HepG2 (cell line): ENCODE measurements around the gene KLRF2. TPM values are rescaled to one million over a fixed set of nuclear protein-coding genes. Genes with fewer than 3 reads are reported as not detected.

Source experiments
- ATAC-seq: fragments of 200-7000 bp; cut with Tn5 transposase; 3 replicates; pipeline ENCODE4 v1.9.1; 2020; ENCODE audit warnings: mild to moderate bottlenecking, moderate library complexity
- BruUV-seq: library from RNA; stranded (reverse); fragments of 400-500 nt; replicated peaks from 2 replicates; lab custom pipeline; 2021; lab: Mats Ljungman, UMichigan
- CTCF ChIA-PET: fragments of 300-600 bp; formaldehyde crosslinking; extraction: SDS; loops from one replicate; lab custom pipeline; 2021; ENCODE audit warnings: low total read pairs, inconsistent platforms, low intra/inter-chr PET ratio; lab: Yijun Ruan, JAX
- POLR2A ChIA-PET: fragments of 350-600 bp; sonication (Branson Sonifier 250); formaldehyde crosslinking; loops from one replicate; lab custom pipeline; 2020; ENCODE audit warnings: antibody characterized with exemption, inconsistent platforms; lab: Yijun Ruan, JAX
- DNase-seq: peaks from one replicate; pipeline ENCODE4 v3.0.0-alpha.2; 2015; ENCODE audit warnings: low spot score
- FAIRE-seq: peaks from 3 replicates; lab custom pipeline; 2011; peaks lifted over from hg19 to GRCh38; lab: Jason Lieb, UNC
- H2AFZ ChIP-seq: one replicate; pipeline ENCODE4 v1.6.1; 2011; ENCODE audit warnings: low read length, inconsistent platforms
- H3K27ac ChIP-seq: fragments of 300-600 bp; 3 replicates; pipeline ENCODE4 v1.8.0; 2011; ENCODE audit warnings: mixed run types, mild to moderate bottlenecking, mixed read lengths, low read length, inconsistent platforms; ENCODE audit not compliant: insufficient read depth; ENCODE audit errors: extremely low read length
- H3K27me3 ChIP-seq, 2 experiments: fragments of 200-600 bp in 1 of 2; 2 replicates in 1 of 2; 3 replicates in 1 of 2; pipeline versions ENCODE4 v1.6.0 to v1.8.0; 2011; ENCODE audit warnings: low read length in 2 of 2, mild to moderate bottlenecking in 2 of 2, moderate library complexity in 2 of 2, inconsistent platforms in 1 of 2; ENCODE audit not compliant: insufficient read depth in 2 of 2, control insufficient read depth in 1 of 2
- H3K36me3 ChIP-seq, 2 experiments: fragments of 200-600 bp in 1 of 2; replicated peaks in 1 of 2; 2 replicates in 1 of 2; 3 replicates in 1 of 2; pipeline versions ENCODE4 v1.5.1 to v1.8.0; 2011; ENCODE audit warnings: low read length in 2 of 2, inconsistent platforms in 1 of 2; ENCODE audit not compliant: insufficient read depth in 2 of 2, control insufficient read depth in 1 of 2
- H3K4me1 ChIP-seq: 2 replicates; pipeline ENCODE4 v1.5.1; 2012; ENCODE audit warnings: low read length, inconsistent platforms; ENCODE audit not compliant: insufficient read depth
- H3K4me2 ChIP-seq: 2 replicates; pipeline ENCODE4 v1.6.0; 2011; ENCODE audit warnings: low read depth, low read length, inconsistent platforms
- H3K4me3 ChIP-seq, 3 experiments: fragments of 200-600 bp in 1 of 3; sonication (generic), shearing (Covaris generic) in 1 of 3; replicated peaks in 1 of 3; 2 replicates each; pipeline ENCODE4 v1.5.1; 2011 to 2016; ENCODE audit warnings: low read length in 3 of 3, inconsistent platforms in 2 of 3, low read depth in 2 of 3, mild to moderate bottlenecking in 2 of 3, control low read depth in 1 of 3, mixed read lengths in 1 of 3; ENCODE audit not compliant: insufficient read depth in 1 of 3
- H3K79me2 ChIP-seq: one replicate; pipeline ENCODE4 v1.6.1; 2011; ENCODE audit warnings: low read length, inconsistent platforms; ENCODE audit not compliant: insufficient read depth
- H3K9ac ChIP-seq: 2 replicates; pipeline ENCODE4 v1.6.0; 2011; ENCODE audit warnings: mild to moderate bottlenecking, low read depth, low read length, inconsistent platforms; ENCODE audit not compliant: insufficient read depth
- H3K9me3 ChIP-seq: 2 replicates; pipeline ENCODE4 v1.5.1; 2012; ENCODE audit warnings: mild to moderate bottlenecking, low read length
- H4K20me1 ChIP-seq: 2 replicates; pipeline ENCODE4 v1.6.0; 2011; ENCODE audit warnings: inconsistent platforms, mild to moderate bottlenecking, low read length, moderate library complexity; ENCODE audit not compliant: insufficient read depth
- AGO1 ChIP-seq: fragments of 200-400 bp; formaldehyde crosslinking; IDR thresholded peaks from 2 replicates; pipeline ENCODE4 v1.6.1; 2017; ENCODE audit warnings: mild to moderate bottlenecking, low read depth, low read length, moderate library complexity; ENCODE audit not compliant: poor library complexity, severe bottlenecking
- FIP1L1 ChIP-seq: fragments of 200-400 bp; formaldehyde crosslinking; IDR thresholded peaks from 2 replicates; pipeline ENCODE4 v1.6.1; 2018; ENCODE audit warnings: low read depth, mild to moderate bottlenecking, low read length, moderate library complexity, borderline replicate concordance; ENCODE audit not compliant: insufficient read depth
- FOXA3 ChIP-seq: IDR thresholded peaks from 2 replicates; pipeline ENCODE4 v1.6.1; 2016; ENCODE audit warnings: missing genetic modification reagents, missing compliant biosample characterization
- HOXD1 ChIP-seq: sonication (generic); formaldehyde crosslinking; IDR thresholded peaks from 2 replicates; pipeline ENCODE4 v1.5.0; 2020; ENCODE audit warnings: missing genetic modification reagents
- MED13 ChIP-seq: sonication (generic); formaldehyde crosslinking; IDR thresholded peaks from 2 replicates; pipeline ENCODE4 v1.5.0; 2020; ENCODE audit warnings: missing genetic modification reagents
- MXD1 ChIP-seq: sonication (generic); formaldehyde crosslinking; IDR thresholded peaks from 2 replicates; pipeline ENCODE4 v1.4.0; 2020; ENCODE audit warnings: mild to moderate bottlenecking, missing genetic modification reagents
- MXI1 ChIP-seq: IDR thresholded peaks from 3 replicates; pipeline ENCODE4 v1.6.1; 2012; ENCODE audit warnings: low read depth, low read length, inconsistent platforms, borderline replicate concordance
- NFAT5 ChIP-seq: sonication (generic); formaldehyde crosslinking; IDR thresholded peaks from 2 replicates; pipeline ENCODE4 v1.4.0; 2020; ENCODE audit warnings: missing genetic modification reagents
- RBM22 ChIP-seq: fragments of 200-400 bp; formaldehyde crosslinking; optimal IDR thresholded peaks from 2 replicates; pipeline ENCODE3; 2017; ENCODE audit warnings: mild to moderate bottlenecking, low read length, moderate library complexity
- SNRNP70 ChIP-seq: fragments of 200-400 bp; formaldehyde crosslinking; IDR thresholded peaks from 2 replicates; pipeline ENCODE4 v1.6.1; 2017; ENCODE audit warnings: mild to moderate bottlenecking, low read depth, low read length, moderate library complexity
- SOX6 ChIP-seq, 2 experiments: fragments of 450-650 bp in 1 of 2; sonication (generic) in 1 of 2; formaldehyde crosslinking in 1 of 2; IDR thresholded peaks; 2 replicates each; pipeline versions ENCODE4 v1.4.0 to v1.6.1; 2017 to 2020; ENCODE audit warnings: antibody characterized with exemption in 1 of 2, mild to moderate bottlenecking in 1 of 2, missing genetic modification reagents in 1 of 2
- SSRP1 ChIP-seq: IDR thresholded peaks from 2 replicates; pipeline ENCODE4 v1.6.1; 2016; ENCODE audit warnings: control low read depth
- ZNF709 ChIP-seq: sonication (generic); formaldehyde crosslinking; IDR thresholded peaks from 2 replicates; pipeline ENCODE4 v1.5.0; 2020; ENCODE audit warnings: mild to moderate bottlenecking, missing genetic modification reagents
- ZNF790 ChIP-seq: sonication (generic); formaldehyde crosslinking; IDR thresholded peaks from 2 replicates; pipeline ENCODE4 v1.8.0; 2022; ENCODE audit warnings: missing genetic modification reagents, mild to moderate bottlenecking, borderline replicate concordance
- WGBS: methylation state at CpG from one replicate; pipeline ENCODE4 v1.1.6; 2017; ENCODE audit warnings: low lambda C conversion rate; 5-methylcytosine and 5-hydroxymethylcytosine counted together
- in situ Hi-C: cut with HindIII; loops from 2 replicates; pipeline ENCODE4 v1.10.0; 2017; ENCODE audit warnings: low pct_unique_long_range_greater_than_20kb; ENCODE audit not compliant: extremely low pct_ligation_motif_present
- intact Hi-C: fragments of 100-400 bp; cut with micrococcal nuclease; formaldehyde crosslinking; loops from one replicate; pipeline ENCODE4 v1.10.0; 2022; ENCODE audit not compliant: unreplicated experiment
- polyA plus RNA-seq, 8 experiments: library from polyadenylated mRNA; depleted of rRNA in 3 of 8; stranded (reverse) in 7 of 8; unstranded in 1 of 8; fragments of >200 nt; fragmentation: Illumina TruSeq in 4 of 8; extraction: Trizol in 4 of 8; gene quantifications; 2 replicates each; pipeline versions ENCODE4 v1.2.1 to v1.2.3, GENCODE V29; 2011 to 2016; ENCODE audit warnings: low read depth in 4 of 8, missing spikeins in 1 of 8, mixed read lengths in 1 of 8; ENCODE audit not compliant: insufficient read depth in 1 of 8
- total RNA-seq, 5 experiments: library from RNA; depleted of rRNA; stranded (reverse); fragments of >200 nt; fragmentation: Illumina TruSeq; extraction: Trizol; gene quantifications; 2 replicates each; pipeline ENCODE4 v1.2.3, GENCODE V29; 2016; ENCODE audit warnings: low read depth in 1 of 5
- TF ChIP-seq, protein P1 (sequence below): conservative IDR thresholded peaks from 2 replicates; pipeline ENCODE4 v1.6.1; 2018; ENCODE audit warnings: missing genetic modification reagents
- TF ChIP-seq, protein P2 (sequence below): sonication (generic); formaldehyde crosslinking; IDR thresholded peaks from 2 replicates; pipeline ENCODE4 v1.4.0; 2020; ENCODE audit warnings: missing genetic modification reagents

Gene KLRF2
- total and polyA plus RNA-seq, 2 of the 13 experiments (the other 11 are each of a cell fraction or from before 2014, with no cell fraction given), result not detected

GRCh38 chr12:9897535-9897934 lies 16.2 kb downstream of the KLRF2 start:
- H3K79me2 ChIP-seq, result no peaks in the 10 kb centered on the region
- peaks cover 6% of the 10 kb centered on the region; the same call in 1 of the 2 replicates for H3K9me3 ChIP-seq
- no peak for DNase-seq
- H3K4me2 ChIP-seq, result no peak overlapping the region
- CTCF ChIA-PET, result no interaction called here
- no peak overlapping the region for H3K27ac ChIP-seq
- no peak overlapping the region for H3K9ac ChIP-seq
- no peaks in the 10 kb centered on the region for H3K27me3 ChIP-seq
- FAIRE-seq, result no peak
- H4K20me1 ChIP-seq, result no peaks in the 10 kb centered on the region
- no peak overlapping the region for H3K4me3 ChIP-seq
- BruUV-seq, result no TSS peak
- in situ Hi-C loops (no loop called here), intact Hi-C loops (no loop called here)
- H2AFZ ChIP-seq, result no peak overlapping the region
- H3K36me3 ChIP-seq, result no peaks in the 10 kb centered on the region
- no peaks in the 10 kb centered on the region for H3K4me1 ChIP-seq
- WGBS, result 35% methylated on average over 6 of the region's 6 CpGs
- no peak for ATAC-seq
- POLR2A ChIA-PET, result no interaction called here
- TF ChIP-seq RBM22, result no peak
- TF ChIP-seq, protein P1, sequence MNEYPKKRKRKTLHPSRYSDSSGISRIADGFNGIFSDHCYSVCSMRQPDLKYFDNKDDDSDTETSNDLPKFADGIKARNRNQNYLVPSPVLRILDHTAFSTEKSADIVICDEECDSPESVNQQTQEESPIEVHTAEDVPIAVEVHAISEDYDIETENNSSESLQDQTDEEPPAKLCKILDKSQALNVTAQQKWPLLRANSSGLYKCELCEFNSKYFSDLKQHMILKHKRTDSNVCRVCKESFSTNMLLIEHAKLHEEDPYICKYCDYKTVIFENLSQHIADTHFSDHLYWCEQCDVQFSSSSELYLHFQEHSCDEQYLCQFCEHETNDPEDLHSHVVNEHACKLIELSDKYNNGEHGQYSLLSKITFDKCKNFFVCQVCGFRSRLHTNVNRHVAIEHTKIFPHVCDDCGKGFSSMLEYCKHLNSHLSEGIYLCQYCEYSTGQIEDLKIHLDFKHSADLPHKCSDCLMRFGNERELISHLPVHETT (CRISPR knock-in tag), result no peak
- no peak for TF ChIP-seq AGO1
- no peak for TF ChIP-seq ZNF709 (CRISPR knock-in tag)
- no peak for TF ChIP-seq HOXD1 (CRISPR knock-in tag)
- TF ChIP-seq FOXA3 (CRISPR knock-in tag), result no peak
- no peak for TF ChIP-seq MXI1
- no peak for TF ChIP-seq FIP1L1
- no peak for TF ChIP-seq SNRNP70
- no peak for TF ChIP-seq NFAT5 (CRISPR knock-in tag)
- TF ChIP-seq, protein P2, sequence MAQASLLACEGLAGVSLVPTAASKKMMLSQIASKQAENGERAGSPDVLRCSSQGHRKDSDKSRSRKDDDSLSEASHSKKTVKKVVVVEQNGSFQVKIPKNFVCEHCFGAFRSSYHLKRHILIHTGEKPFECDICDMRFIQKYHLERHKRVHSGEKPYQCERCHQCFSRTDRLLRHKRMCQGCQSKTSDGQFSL (CRISPR knock-in tag), result no peak
- TF ChIP-seq MXD1 (CRISPR knock-in tag), result no peak
- no peak for TF ChIP-seq SOX6 (IDR thresholded peaks at IDR 0.05)
- TF ChIP-seq SOX6 (CRISPR knock-in tag; IDR thresholded peaks at IDR 0.05), result no peak
- TF ChIP-seq SSRP1, result no peak
- no peak for TF ChIP-seq MED13 (CRISPR knock-in tag)
- no peak for TF ChIP-seq ZNF790 (CRISPR knock-in tag)
